Stimulated activated CD8-positive, alpha-beta memory T cell treated with anti-CD3 and anti-CD28 coated beads, Interleukin-7, amount 100 ng/mL, for 24 hours (primary cell): ENCODE data around the gene CTCFL.

Experiments
- DNase-seq: peaks from one replicate; pipeline ENCODE4 v3.0.0-alpha.2; 2020; ENCODE audit warnings: low read depth

CTCFL gene

DNA sequence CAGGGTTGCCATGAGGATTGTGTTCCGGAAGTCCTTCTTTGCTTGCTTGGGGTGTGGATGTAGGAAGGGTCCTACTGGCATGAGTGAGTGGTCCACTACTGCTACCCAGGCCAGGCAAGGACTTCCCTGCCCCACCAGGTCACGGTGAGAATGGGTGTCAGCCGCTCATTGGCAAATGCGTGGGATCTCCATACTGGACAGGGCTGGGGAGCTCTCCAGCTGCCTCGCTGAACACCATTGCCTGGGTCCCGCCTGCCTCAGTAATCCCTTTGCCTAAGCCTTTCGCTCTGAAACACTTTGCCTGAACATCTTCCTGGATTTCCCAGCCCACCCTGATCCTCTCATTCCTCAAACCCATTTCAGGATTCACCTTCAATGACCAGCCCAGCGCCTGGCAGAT is 59.5 kb downstream of the CTCFL start:
- DNase-seq: no peak

DNA sequence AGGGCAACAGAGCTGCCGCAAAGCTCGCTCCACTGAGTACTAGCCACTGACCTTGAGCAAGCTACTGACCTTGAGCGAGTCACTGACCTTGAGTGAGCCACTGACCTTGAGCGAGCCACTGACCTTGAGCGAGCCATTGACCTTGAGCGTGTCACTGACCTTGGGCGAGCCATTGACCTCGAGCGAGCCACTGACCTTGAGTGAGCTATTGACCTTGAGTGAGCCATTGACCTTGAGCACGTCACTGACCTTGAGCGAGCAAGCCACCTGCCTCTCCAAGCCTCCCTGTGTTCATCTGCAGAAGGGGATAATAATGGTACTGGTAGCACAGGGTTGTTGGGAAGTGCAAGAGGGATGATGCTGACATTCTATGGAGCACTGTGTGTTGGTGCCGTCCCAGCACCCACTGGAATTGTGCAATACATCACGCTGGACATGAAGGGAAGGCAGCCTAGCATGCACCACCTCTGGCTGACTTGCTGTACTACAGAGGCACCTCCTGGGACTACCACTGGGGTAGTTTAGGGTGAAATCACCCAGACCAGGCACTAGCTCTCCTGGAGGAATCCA is 60.2 kb downstream of the CTCFL start:
- no peak for DNase-seq

DNA sequence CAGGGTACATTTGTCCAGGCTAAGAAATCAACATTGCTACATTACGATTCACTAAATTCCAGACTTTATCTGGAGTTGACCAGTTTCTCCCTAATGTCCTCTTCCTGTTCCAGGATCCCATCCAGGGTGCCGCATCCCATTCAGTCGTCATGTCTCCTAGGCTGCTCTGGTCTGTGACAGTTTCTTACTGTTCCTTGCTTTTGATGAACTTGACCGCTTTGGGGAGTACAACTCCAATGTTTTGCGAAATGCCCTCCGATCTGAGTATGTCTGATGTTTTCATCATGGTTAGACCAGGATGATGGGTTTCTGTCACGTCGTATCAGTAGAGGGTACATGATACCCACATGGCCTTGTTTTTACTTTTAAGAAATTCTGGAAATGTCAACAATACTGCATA is 62.2 kb downstream of the CTCFL start:
- no peak for DNase-seq

DNA sequence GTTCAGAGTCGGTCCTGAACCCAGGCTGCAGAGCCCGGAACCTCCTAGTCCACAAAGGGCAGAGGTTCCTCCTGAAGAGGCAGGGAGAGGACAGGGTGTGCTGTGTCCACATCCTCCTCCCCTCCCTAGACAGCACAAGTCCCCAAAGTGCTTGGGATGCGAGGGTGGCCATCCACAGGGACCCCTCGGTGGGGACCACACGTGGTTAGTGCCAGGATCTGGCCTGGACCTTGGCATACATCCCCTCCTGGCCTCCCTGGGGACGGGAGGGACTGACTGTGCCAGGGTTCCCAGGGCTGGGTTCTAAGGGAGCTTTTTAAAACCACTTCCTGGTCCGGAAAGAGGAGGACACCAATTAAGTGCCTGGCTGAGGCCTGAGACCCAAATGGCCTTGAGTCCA is 63.2 kb downstream of the CTCFL start:
- no peak for DNase-seq

DNA sequence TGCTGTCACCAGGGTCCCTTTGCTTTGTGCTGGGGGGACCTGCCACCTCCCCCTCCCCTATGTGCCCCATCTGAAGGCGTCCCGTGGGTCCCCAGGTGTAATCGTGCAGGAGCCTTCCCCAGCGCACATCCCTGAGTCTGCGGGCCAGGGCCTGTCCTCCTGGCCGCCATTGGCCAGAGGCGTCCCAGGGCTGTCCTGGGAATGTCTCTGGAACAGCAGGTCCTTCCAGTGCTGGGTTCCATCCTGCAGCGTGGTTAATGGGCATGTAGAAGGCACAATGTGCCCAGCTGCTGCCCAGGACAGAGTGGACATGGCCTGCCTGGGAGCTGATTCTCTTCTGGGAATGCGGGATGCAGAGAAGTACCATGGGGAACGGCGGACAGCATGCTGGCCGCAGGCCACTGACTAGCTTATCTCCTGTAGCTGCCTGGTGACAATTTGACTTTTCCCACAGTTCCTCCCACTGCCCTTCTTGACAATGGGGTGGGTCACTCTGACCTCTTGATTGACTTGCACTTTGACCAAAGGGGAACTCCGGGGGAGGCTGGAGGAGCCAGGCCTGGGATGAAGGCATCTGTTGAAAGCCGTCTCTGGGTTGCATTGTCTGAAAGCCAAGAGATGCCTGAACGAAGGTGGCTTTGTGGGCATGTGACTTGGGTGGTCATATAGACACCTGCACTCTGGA is 64.0 kb downstream of the CTCFL start:
- DNase-seq: no peak

DNA sequence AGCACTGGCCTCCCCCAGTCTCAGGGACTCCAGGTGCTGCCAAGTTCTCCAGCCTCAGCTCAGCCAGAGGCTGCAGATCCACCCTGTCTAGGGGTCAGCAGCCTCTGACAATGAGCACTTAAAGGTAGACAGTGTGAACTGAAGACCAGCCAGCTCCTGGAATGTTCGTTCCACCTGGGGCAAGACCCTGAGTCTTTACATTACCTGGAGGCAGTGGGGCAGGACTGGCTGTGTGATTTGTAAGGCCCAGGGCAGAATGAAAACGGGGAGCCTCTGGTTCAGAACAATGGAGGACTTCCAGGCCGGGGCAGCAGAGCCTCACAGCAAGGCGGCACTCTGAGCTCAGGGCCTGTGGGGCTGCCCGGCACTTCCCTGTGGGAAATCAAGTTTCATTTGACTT is 65.0 kb downstream of the CTCFL start:
- no peak for DNase-seq

DNA sequence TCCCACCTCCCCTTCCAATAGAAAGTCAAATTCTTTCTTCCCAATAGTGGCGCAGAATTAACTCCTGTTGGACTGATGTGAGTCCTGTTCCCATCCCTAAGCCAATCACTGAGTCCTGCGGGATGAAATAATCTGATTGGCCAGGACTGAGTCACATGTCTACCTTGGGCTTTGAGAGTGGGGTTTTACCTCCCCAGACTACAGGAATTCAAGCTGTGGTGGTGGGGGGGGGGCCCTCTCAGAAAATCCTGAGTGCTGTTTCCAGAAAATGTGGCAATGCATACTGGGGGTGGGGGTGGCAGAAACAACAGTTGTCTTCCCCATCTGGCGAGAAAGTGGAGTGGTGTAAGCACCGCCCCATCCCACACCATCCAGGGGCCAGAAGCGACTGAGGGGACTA is 65.7 kb downstream of the CTCFL start:
- DNase-seq: no peak

DNA sequence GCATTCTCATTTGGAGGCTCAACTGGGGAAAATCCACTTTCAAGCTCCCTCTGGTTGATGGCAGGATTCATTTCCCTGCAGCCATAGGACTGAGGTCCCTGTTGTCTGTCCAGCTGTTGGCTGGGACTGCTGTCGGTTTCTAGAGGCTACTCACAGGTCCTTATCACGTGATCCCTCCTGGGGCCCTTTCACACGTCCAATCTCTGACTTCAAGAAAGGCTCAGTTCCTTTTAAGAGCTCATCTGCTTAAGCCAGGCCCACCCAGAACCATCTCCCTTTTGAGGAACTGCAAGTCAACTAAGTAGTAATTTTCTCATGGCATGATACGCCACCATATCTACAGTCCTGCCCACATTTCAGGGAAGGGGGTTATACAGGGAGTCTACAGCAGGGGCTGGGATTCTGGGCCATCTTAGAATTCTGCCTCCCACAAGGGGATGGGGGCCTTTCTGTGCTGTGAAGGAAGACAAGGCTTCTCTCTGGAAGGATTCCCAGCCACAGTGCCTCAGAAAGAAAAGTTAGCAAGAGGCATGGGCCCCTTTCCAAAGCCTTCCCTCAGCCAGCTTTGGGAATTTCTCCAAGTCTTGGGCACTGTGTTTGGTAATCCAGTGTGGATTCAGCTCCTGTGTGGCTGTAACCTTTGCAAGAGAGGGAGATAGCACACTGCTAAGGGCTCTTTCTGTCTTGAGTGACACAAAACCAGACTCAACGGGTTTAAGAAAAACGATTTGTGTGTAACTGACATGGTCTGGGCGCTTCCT is 66.4 kb downstream of the CTCFL start:
- no peak for DNase-seq

DNA sequence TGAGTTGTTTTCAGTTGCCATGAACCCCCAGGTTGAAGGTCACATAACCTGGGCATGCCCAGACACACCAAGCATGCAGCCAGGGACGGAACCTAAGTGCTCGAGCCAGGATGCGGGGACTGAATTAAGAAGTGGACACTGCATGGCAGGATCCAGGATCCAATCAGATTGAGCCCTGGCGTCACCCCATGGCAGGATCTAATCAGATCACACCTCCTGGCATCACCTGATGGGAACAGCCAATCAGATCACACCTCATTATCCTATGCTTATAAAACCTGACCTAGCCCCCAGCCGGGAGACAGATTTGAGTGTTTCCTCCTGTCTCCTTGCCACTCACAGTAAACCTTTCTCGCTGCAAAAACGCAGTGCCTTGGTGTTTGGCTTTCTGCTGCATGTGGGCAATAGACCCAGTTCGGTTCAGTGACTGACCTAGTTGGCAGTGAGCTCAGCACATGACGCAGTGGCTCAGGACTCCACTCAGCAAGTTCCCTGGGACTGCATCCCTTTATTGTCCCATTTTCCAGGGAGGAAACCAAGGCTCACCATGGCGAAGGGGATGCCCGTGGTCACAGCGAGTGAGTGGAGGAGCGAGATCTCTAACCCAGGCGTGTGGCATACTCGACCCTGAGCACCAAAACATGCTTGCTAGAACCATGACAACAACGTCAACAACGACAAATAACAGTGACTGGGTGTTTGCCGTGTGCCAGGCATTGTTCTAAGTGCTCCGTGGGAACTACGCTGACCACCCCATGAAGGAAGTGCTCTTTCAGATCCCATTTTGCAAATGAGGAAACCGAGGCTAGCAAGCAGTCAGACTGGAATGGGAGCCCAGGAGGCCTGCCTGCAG is 67.5 kb downstream of the CTCFL start:
- DNase-seq: no peak

DNA sequence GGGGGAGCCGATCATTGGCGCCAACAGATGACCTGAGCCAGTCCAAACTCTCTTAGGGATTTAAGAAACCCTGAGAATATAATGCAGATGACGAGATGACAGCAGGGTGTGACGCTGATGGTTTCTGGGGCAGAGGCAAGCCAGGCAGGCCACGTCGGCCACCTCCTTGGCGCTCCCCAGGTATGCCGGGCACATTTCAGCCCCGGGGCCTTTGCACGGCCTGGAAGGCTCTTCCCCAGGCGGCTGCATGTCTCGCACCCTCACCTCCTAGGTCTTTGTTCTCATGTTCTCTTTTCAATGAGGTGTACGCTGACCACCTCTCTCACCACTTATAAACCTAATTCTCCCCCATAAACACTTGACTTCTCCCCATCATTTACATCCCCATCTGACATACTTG is 68.8 kb downstream of the CTCFL start:
- no peak for DNase-seq

DNA sequence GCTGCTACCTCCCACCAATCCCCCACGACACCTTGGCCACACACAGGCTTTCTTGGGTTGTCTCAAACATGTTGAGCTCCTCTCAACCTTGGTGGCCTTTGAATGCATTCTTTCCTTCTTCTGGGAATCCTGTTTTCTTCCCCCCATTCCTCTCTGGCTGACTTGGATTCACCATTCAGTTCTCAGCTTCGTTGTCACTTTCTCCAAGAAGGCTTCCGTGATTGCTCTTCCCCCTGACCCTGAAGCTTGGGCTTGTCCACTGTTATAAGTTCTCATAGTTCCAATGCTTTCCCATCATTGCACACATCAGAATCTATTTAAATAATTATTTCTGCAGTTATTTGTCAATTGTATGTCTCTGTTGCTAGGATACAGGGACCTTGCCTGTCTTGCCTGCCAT is 69.6 kb downstream of the CTCFL start:
- no peak for DNase-seq

DNA sequence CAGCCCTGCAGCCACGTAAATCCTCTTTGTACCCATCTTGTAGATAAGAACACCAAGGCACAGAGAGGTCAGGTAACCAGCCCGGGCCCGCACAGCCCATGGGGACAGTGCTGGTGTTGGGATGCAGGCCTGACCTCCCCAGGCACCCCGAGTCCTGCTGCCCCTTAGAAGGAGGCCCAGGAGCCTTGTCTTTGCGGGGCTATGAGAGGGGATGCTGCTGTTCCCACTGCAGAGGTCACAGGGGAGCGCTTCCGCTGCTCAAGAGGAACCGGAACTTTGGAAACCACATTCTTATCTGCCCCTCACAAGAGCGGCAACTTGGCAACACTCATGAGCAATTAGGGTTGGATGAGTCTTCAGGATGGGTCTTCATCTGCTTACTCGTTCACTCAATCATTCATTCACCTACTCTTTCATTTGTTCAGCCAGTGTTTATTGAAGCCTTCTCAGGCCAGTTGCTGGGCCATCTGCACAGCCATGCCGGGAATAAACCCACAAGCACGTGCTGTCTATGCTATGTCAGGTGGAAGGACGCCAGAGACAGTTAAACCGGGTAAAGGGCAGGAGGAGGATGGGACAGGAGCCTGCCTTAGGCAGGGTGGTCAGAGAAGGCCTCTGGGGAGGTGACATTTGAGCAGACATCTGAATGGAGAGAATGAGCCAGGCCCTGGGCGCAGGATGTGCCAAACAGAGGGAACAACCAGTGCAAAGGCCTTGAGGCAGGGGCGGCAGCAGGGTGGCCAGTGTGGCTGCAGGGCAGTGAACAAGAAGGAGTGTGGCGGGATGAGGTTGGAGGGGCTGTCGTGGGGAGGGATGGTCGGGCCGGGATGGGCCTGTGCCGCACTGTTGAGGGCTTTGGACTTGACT is 72.9 kb downstream of the CTCFL start:
- no peak for DNase-seq

DNA sequence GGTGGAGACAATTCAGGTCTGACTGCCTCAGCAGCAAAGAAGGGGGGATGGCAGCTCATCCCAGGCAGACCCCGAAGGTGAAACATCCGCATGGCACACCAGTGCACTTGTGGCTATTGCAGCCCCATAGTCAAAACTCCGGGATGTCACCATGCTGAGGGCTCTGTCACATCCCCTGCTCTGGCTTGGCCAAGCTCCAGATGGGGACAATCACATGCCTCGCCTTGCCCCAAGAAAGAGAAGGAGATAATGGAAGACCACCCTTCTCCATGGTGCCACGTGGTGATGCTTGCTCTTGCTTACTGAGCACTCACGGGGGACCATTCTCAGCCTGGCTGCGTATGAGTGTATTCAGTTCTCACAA is 73.5 kb downstream of the CTCFL start:
- no peak for DNase-seq

DNA sequence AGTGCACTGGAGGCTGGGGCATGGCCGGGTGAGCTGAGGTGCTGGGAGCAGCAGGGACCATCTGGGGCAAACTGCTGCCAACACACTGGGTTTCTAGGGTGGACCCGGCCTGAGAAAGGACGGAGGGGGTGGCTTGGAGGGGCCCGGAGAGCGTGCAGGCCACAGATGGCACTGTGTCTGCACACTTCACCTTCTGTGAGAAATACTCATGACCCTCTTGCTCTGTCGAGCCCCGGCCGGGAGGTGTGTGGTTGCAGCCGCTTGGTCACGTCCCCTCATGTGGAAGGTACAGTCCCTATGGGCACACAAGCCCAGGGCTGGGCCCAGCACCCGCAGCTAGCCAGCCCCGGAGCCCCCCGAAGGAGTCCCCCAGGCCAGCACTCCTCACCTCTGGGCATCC is 74.0 kb downstream of the CTCFL start:
- no peak for DNase-seq

DNA sequence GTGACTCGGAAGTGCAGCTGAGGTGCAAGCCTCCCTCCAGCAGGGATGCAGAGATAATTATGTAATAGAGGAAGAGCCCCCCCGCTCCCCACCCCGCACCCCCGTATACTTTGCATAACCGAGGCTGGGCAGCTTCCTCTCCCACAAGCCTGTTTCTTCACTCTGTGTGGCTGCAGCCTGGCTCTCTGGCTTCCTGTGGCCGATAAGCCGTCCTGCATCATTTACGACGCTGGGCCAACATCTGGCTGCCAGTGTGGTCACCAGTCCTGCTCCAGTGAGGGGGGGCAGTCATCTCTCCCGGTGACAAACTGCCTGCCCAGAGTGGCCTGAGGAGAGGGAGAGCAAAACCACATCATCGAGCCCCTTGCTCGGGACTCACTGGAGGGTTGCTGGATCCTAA is 74.5 kb downstream of the CTCFL start:
- DNase-seq: no peak

DNA sequence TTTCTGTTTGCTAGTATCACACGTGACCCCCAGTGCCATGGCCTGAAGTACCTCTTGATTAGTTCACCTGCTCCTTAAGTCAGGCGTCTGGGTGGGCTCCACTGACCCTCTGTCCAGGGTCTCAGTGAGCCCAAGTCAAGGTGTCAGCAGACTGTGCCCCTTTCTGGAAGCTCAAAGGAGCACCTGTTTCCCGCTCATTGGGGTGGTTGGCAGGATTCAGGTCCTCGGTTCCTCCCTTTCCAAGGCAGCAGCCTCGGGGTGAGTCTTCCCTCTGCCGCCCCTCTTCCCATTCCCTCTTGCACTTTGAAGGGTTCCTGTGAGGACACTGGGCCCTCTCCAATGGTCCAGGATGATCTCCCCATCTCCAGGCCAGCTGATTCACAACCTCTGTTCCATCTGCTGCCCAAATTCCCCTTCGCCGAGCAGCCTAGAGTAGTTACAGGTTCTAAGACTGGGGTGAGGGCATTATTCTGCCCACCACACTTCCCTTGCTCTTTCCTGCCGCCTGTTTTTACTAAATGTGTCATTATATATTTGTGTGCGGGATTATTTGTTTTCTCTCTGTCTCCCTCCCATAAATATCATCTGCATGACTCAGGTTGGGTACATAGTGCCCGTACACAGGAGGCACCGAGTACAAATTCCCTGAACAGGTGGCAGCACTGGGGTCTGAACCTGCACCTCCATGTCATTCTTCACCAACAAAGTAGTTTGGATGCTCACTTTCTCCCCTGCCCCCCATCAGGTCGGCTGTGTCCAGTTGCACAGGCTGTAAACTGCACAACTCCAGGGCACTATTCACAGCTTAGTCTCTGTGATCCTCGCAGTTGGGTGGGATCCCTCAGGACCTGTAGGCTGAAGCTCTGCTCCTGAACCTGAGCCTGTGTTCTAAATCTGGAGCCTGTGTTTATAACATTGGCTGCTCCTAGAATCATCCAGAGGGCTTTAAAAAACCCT is 75.3 kb downstream of the CTCFL start:
- no peak for DNase-seq

DNA sequence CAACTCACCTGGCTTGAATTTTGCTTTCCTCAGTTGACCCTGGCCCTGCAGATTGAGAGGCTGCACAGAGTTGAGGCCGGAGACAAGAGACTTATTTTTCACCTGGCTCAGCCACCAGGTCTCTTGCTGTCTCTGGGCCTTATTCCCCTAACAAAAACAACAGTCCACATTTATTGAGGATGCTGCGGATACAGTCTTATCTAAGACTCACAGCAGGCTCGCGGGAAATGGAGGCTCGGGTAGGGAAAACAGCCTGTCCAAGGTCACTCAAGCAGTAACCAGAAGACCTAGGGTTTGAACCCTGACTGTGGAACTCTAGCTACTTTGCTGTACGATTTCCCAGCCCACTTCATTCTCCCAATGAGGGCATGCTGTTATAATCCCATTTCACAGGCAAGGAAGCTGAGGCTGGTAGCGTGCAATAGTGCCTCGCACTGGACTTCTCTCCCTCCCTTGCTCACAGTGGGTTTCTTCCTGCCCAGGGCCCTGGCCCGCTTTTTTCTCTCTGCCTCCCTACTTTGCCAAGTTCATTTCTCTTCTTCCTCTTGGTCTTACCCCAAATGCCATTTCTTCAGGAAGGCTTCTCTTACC is 76.1 kb downstream of the CTCFL start:
- no peak for DNase-seq
